ENCODE data around the gene PPP1R3E. TPM values are rescaled to one million over a fixed set of nuclear protein-coding genes. Genes with fewer than 3 reads are reported as not detected.
A peak's percentile ranks its signal among the peaks of the same experiment; 100 is the strongest.

Gene PPP1R3E
- total RNA-seq, 6 donors from 2014 or later: 6.7 to 95.3 (median 12.8) TPM

DNA sequence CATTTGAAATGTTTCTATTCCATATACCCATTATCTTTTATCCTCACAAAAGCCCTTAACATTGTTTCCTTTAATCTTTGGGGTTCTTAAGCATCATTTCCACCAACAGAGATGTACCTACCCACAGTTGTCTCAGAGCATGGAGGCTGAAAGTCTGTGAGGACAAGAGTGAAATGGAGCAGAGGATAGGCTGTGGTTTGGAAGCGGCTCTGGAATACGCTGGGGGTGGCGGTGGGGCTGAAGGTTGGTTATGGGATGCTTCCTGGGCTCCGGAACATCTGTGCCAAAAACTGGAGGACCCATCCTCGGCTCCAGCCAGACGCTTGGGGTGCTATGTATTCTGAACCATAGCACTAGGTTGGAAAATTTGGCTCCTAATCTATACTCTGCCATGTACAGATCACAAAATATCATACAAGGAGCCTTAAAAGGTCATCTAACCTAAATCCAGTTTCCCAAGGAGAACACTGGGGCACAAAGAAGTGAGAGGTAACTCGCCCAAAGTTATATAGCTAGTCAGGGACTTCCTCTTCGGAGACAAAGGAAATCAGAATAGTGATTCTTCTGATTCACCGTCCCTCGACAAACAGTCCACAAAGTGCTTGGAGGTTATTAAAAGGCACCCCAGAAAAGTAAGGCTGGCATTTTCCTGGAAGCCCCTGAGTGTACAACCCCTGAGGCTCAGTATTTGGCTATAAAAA is 2.5 kb downstream of the PPP1R3E start:
- 65% methylated on average over 10 of the region's 10 CpGs for WGBS, 2 donors
- TF ChIP-seq POLR2AphosphoS5 (IDR thresholded peaks at IDR 0.05) (no peak), EP300 (IDR thresholded peaks at IDR 0.05) (no peak)
- TF ChIP-seq, protein P1, sequence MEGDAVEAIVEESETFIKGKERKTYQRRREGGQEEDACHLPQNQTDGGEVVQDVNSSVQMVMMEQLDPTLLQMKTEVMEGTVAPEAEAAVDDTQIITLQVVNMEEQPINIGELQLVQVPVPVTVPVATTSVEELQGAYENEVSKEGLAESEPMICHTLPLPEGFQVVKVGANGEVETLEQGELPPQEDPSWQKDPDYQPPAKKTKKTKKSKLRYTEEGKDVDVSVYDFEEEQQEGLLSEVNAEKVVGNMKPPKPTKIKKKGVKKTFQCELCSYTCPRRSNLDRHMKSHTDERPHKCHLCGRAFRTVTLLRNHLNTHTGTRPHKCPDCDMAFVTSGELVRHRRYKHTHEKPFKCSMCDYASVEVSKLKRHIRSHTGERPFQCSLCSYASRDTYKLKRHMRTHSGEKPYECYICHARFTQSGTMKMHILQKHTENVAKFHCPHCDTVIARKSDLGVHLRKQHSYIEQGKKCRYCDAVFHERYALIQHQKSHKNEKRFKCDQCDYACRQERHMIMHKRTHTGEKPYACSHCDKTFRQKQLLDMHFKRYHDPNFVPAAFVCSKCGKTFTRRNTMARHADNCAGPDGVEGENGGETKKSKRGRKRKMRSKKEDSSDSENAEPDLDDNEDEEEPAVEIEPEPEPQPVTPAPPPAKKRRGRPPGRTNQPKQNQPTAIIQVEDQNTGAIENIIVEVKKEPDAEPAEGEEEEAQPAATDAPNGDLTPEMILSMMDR (IDR thresholded peaks at IDR 0.05): no peak
- ATAC-seq (ENCODE audit: low FRiP score in 2 of 2) (no peak), DNase-seq (no peak)
- H3K27ac ChIP-seq: peak overlapping the region; percentile 91 to 99 (median 96)
- peak overlapping the region; percentile 32 to 94 (median 70) for H3K4me3 ChIP-seq
- H3K27me3 ChIP-seq: no peaks in the 10 kb centered on the region
- no peaks in the 10 kb centered on the region for H3K9me3 ChIP-seq
- peaks cover 0 to 9% (median 4%) of the 10 kb centered on the region in 4 donors for H3K36me3 ChIP-seq
- peaks cover 14 to 27% (median 23%) of the 10 kb centered on the region in 4 donors for H3K4me1 ChIP-seq

DNA sequence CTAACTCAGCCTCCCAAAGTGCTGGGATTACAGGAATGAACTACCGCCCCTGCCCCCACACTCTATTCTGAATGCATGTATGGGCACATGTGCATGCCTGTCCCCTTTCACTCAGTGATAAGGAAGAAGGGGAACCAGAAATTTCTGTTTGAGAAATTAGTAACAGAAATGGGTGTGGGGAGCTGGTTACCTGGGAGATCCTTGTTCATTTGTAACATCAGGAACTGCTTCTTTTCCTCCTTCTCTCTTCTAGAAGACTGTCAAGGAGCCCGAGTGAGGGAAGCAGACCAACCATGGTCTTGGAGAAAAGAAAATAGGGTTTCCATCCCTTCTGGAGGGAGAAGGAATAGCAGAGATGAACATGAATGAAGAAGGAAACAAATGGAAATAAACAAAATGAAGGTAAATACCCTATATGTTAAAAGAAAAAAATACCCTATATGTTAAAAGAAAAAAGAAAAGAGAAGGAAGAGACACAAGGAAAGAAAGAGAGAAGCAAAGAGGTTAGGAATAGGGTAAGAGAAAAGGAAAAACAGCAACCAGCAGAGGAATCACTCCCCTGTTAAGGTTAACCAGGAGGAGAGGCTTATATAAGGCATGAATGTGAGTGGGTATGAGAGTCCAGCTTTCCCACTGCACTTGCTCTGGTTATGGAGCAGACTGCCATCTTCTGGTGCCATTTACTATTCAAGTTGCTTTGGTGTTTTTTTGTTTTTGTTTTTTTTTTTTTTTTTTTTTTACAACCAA is 3.3 kb downstream of the PPP1R3E start:
- peak overlapping the region in 3 of 4 donors; percentile 3 to 95 (median 91) for H3K27ac ChIP-seq

DNA sequence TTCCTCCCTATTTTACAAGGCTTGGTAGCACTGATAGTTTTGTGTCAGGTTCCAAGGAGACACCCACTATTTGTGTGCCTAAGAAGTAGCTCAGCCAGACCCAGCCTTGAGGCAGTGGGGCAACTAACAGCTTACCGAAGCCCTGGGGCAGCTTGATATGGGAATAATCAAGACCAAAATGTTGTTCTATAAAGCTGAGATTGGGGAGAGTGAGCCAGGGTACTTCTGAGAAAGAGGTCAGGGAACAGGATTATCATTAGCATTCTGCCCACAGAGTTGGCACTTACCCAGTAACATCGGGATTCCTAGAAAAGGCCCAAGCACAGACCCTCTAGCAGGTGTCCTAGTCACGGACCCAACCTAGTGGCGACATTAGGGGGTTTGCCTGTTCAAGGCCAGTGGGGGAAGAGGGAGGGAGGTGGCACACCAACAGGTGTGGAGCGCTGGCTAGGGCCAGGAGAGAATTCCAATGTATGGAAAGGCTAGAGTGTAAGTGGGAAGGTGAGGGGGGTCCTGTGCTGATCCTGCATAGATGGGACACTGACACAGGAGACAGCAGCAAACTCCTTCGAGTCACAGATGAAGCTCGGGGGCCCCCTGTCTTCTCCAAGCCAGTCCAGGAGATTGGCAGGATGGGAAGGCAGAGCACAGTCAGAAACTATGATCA is 4.9 kb downstream of the PPP1R3E start:
- DNase-seq (no peak), ATAC-seq (ENCODE audit: low FRiP score in 2 of 2) (no peak)
- peaks cover 0 to 9% (median 4%) of the 10 kb centered on the region in 4 donors for H3K36me3 ChIP-seq
- no peak overlapping the region for H3K27ac ChIP-seq
- H3K27me3 ChIP-seq: no peaks in the 10 kb centered on the region
- no peaks in the 10 kb centered on the region for H3K9me3 ChIP-seq
- no peak for TF ChIP-seq POLR2AphosphoS5 (IDR thresholded peaks at IDR 0.05)
- TF ChIP-seq EP300 (IDR thresholded peaks at IDR 0.05): no peak
- no peak for TF ChIP-seq POLR2A (IDR thresholded peaks at IDR 0.05)
- TF ChIP-seq, protein P1 (IDR thresholded peaks at IDR 0.05): no peak
- peaks cover 15 to 28% (median 24%) of the 10 kb centered on the region in 4 donors for H3K4me1 ChIP-seq
- 89 to 96% methylated on average over 7 of the region's 7 CpGs for WGBS, 2 donors
- no peak overlapping the region for H3K4me3 ChIP-seq

More for the DNA sequence above, 3.3 kb downstream of the PPP1R3E start:
- ATAC-seq (ENCODE audit: low FRiP score in 2 of 2) (no peak), DNase-seq (peak in 1 of 2 donors; percentile 31)
- TF ChIP-seq, protein P1 (IDR thresholded peaks at IDR 0.05): no peak
- no peak for TF ChIP-seq POLR2A (IDR thresholded peaks at IDR 0.05)
- TF ChIP-seq EP300 (IDR thresholded peaks at IDR 0.05): no peak
- TF ChIP-seq POLR2AphosphoS5 (IDR thresholded peaks at IDR 0.05): no peak
- WGBS, 2 donors: 76 to 77% methylated on average over 2 of the region's 2 CpGs
- Histone ChIP-seq H3K36me3 (peaks cover 0 to 9% (median 4%) of the 10 kb centered on the region in 4 donors), H3K27me3 (no peaks in the 10 kb centered on the region), H3K4me1 (peaks cover 19 to 32% (median 29%) of the 10 kb centered on the region in 4 donors), H3K4me3 (no peak overlapping the region), H3K9me3 (no peaks in the 10 kb centered on the region)

DNA sequence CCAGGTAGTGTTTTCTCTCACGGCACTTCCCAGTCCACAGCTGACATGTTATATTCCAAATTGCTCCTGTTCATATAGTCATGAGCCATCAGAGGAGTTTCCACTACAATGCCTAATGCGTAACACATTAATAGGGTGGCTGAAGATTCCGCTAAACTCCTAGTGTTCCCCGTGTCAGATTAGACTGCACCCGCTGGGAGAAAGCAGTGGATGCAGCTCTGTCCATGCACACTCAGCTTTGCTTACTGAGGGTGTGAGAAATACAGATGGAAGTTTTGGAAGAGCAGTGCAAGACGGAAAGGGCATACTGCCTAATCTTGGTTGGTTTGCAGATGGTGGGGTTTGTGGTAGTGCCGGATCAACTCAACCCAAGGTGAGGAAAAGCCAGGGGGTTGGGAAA is 5.6 kb downstream of the PPP1R3E start:
- H3K27ac ChIP-seq: no peak overlapping the region
- WGBS, 2 donors: 87 to 90% methylated on average over 7 of the region's 7 CpGs

More for the DNA sequence above, 5.6 kb downstream of the PPP1R3E start:
- Histone ChIP-seq H3K36me3 (peaks cover 0 to 9% (median 4%) of the 10 kb centered on the region in 4 donors), H3K4me3 (no peak overlapping the region), H3K9me3 (no peaks in the 10 kb centered on the region), H3K27me3 (no peaks in the 10 kb centered on the region), H3K4me1 (peaks cover 15 to 26% (median 23%) of the 10 kb centered on the region in 4 donors)
- no peak for ATAC-seq (ENCODE audit: low FRiP score in 2 of 2)
- TF ChIP-seq POLR2AphosphoS5 (IDR thresholded peaks at IDR 0.05) (no peak), POLR2A (IDR thresholded peaks at IDR 0.05) (no peak)
- no peak for DNase-seq

Data from upper lobe of left lung (tissue), 6 donors.